Activated naive CD4-positive, alpha-beta T cell treated with anti-CD3 and anti-CD28 coated beads, Interleukin-2, amount 50 U/mL, for 72 hours (primary cell): Measurements from ENCODE around the gene SCML2. TPM values are rescaled to one million over a fixed set of nuclear protein-coding genes. Genes with fewer than 3 reads are reported as not detected.
"Not testable (repeated sequence)": the region's sequence is repeated elsewhere in the genome, so short reads cannot be mapped to it uniquely, and the experiment has no call there.

Experiments
- ATAC-seq, 2 donors: fragments of 150-1000 bp; cut with Tn5 transposase; 2 replicates each; pipeline ENCODE4 v1.10.0; 2021; ENCODE audit warnings: mild to moderate bottlenecking in 2 of 2, moderate library complexity in 2 of 2
- DNase-seq, 2 donors: peaks; one replicate each; pipeline ENCODE4 v3.0.0; 2021 to 2022; ENCODE audit warnings: low spot score in 2 of 2
- H3K27ac Mint-ChIP-seq, 2 donors: one replicate each; pipeline ENCODE4 v1.8.0; 2022; ENCODE audit warnings: mild to moderate bottlenecking in 2 of 2, mixed read lengths in 2 of 2
- H3K36me3 Mint-ChIP-seq, 2 donors: one replicate each; pipeline ENCODE4 v1.8.0; 2022; ENCODE audit warnings: mixed read lengths in 2 of 2
- H3K9me3 Mint-ChIP-seq, 2 donors: one replicate each; pipeline ENCODE4 v1.8.0; 2022; ENCODE audit warnings: mixed read lengths in 2 of 2
- total RNA-seq, 2 donors: library from RNA; stranded (reverse); gene quantifications; one replicate each; pipeline ENCODE4 v1.2.3, GENCODE V29; 2022

The SCML2 gene
- total RNA-seq: 1 to 10 TPM; 3.0 to 5.3 TPM

GRCh38 chrX:18354369-18355223 lies at the start of gene SCML2:
Gene SCML2 (minus strand): TSS chrX:18354688. CDS start chrX:18334071, 20,617 bp downstream.
- Mint-ChIP-seq H3K9me3 (no peaks in the 10 kb centered on the region), H3K36me3 (peaks cover 0 to 4% of the 10 kb centered on the region in 2 donors), H3K27ac (no peak within 1 kb of the TSS)
- ATAC-seq (peak; percentile 75 to 80), DNase-seq (peak; percentile 29 to 50)

- ATAC-seq: no peak
- Mint-ChIP-seq H3K9me3 (no peaks in the 10 kb centered on the region), H3K36me3 (no peaks in the 10 kb centered on the region), H3K27ac (peak overlapping the region in 1 of 2 donors; percentile 22)
- no peak for DNase-seq
Observed at GRCh38 chrX:18401848-18402213, 47.3 kb upstream of the SCML2 start.

GRCh38 chrX:18394477-18394876 lies 40.0 kb upstream of the SCML2 start:
- ATAC-seq (no peak), DNase-seq (no peak)
- H3K27ac Mint-ChIP-seq: no peak overlapping the region
- no peaks in the 10 kb centered on the region for H3K9me3 Mint-ChIP-seq
- no peaks in the 10 kb centered on the region for H3K36me3 Mint-ChIP-seq

GRCh38 chrX:18390941-18391538 lies 36.6 kb upstream of the SCML2 start:
- Mint-ChIP-seq H3K36me3 (no peaks in the 10 kb centered on the region), H3K9me3 (no peaks in the 10 kb centered on the region), H3K27ac (no peak overlapping the region)
- ATAC-seq: no peak
- DNase-seq: peak in 1 of 2 donors; percentile 35

- no peak overlapping the region for H3K27ac Mint-ChIP-seq
- H3K36me3 Mint-ChIP-seq: no peaks in the 10 kb centered on the region
- no peak for ATAC-seq
- DNase-seq: no peak
- H3K9me3 Mint-ChIP-seq: no peaks in the 10 kb centered on the region
Observed at GRCh38 chrX:18389966-18390365, 35.5 kb upstream of the SCML2 start.

GRCh38 chrX:18377796-18378195 lies 23.3 kb upstream of the SCML2 start:
- Mint-ChIP-seq H3K27ac (no peak overlapping the region), H3K36me3 (no peaks in the 10 kb centered on the region), H3K9me3 (no peaks in the 10 kb centered on the region)
- DNase-seq (peak in 1 of 2 donors; percentile 8), ATAC-seq (peak; percentile 45 to 61)

GRCh38 chrX:18375131-18375805 lies 20.8 kb upstream of the SCML2 start:
- H3K9me3 Mint-ChIP-seq, DNase-seq, H3K36me3 Mint-ChIP-seq, ATAC-seq, H3K27ac Mint-ChIP-seq: not testable (repeated sequence)

GRCh38 chrX:18369096-18369495 lies 14.6 kb upstream of the SCML2 start:
- not testable (repeated sequence) for H3K9me3 Mint-ChIP-seq, ATAC-seq

GRCh38 chrX:18368402-18368801 lies 13.9 kb upstream of the SCML2 start:
- ATAC-seq (no peak), DNase-seq (no peak)
- Mint-ChIP-seq H3K9me3 (no peaks in the 10 kb centered on the region), H3K27ac (no peak overlapping the region), H3K36me3 (no peaks in the 10 kb centered on the region)

More at GRCh38 chrX:18369096-18369495, 14.6 kb upstream of the SCML2 start:
- H3K36me3 Mint-ChIP-seq, H3K27ac Mint-ChIP-seq, DNase-seq: not testable (repeated sequence)

GRCh38 chrX:18360867-18361266 lies 6.4 kb upstream of the SCML2 start:
- DNase-seq (no peak), ATAC-seq (no peak)
- Mint-ChIP-seq H3K27ac (no peak overlapping the region), H3K36me3 (no peaks in the 10 kb centered on the region), H3K9me3 (no peaks in the 10 kb centered on the region)

- Mint-ChIP-seq H3K27ac (no peak overlapping the region), H3K9me3 (no peaks in the 10 kb centered on the region), H3K36me3 (peaks cover 0 to 4% of the 10 kb centered on the region in 2 donors)
- ATAC-seq: peak; percentile 63 to 68
- peak in 1 of 2 donors; percentile 10 for DNase-seq
Observed at GRCh38 chrX:18353931-18354368, 538 bp downstream of the SCML2 start.

GRCh38 chrX:18351784-18352183 lies 2.7 kb downstream of the SCML2 start:
- Mint-ChIP-seq H3K27ac (no peak overlapping the region), H3K36me3 (peaks cover 0 to 4% of the 10 kb centered on the region in 2 donors), H3K9me3 (no peaks in the 10 kb centered on the region)
- no peak for DNase-seq
- ATAC-seq: no peak

- DNase-seq (no peak), ATAC-seq (no peak)
- no peaks in the 10 kb centered on the region for H3K9me3 Mint-ChIP-seq
- no peak overlapping the region for H3K27ac Mint-ChIP-seq
- H3K36me3 Mint-ChIP-seq: no peaks in the 10 kb centered on the region
Observed at GRCh38 chrX:18348047-18348446, 6.4 kb downstream of the SCML2 start.

- H3K9me3 Mint-ChIP-seq: peaks cover 0 to 5% of the 10 kb centered on the region in 2 donors
- peaks cover 10 to 20% of the 10 kb centered on the region in 2 donors for H3K36me3 Mint-ChIP-seq
- H3K27ac Mint-ChIP-seq: no peak overlapping the region
- DNase-seq (no peak), ATAC-seq (no peak)
Observed at GRCh38 chrX:18309401-18309800, 45.1 kb downstream of the SCML2 start.

GRCh38 chrX:18297251-18297650 lies 57.2 kb downstream of the SCML2 start:
- H3K36me3 Mint-ChIP-seq: peaks cover 0 to 12% of the 10 kb centered on the region in 2 donors
- no peak overlapping the region for H3K27ac Mint-ChIP-seq
- ATAC-seq: no peak

GRCh38 chrX:18294893-18295292 lies 59.6 kb downstream of the SCML2 start:
- Mint-ChIP-seq H3K27ac (no peak overlapping the region), H3K9me3 (peaks cover 0 to 12% of the 10 kb centered on the region in 2 donors), H3K36me3 (peaks cover 0 to 12% of the 10 kb centered on the region in 2 donors)
- DNase-seq (no peak), ATAC-seq (no peak)

More at GRCh38 chrX:18297251-18297650, 57.2 kb downstream of the SCML2 start:
- no peak for DNase-seq
- peaks cover 0 to 12% of the 10 kb centered on the region in 2 donors for H3K9me3 Mint-ChIP-seq

GRCh38 chrX:18291006-18291545 lies 63.4 kb downstream of the SCML2 start:
- no peak for DNase-seq
- ATAC-seq: no peak
- H3K27ac Mint-ChIP-seq: no peak overlapping the region
- H3K9me3 Mint-ChIP-seq: peaks cover 0 to under 1% of the 10 kb centered on the region in 2 donors
- peaks cover 0 to under 1% of the 10 kb centered on the region in 2 donors for H3K36me3 Mint-ChIP-seq
